Ectodermal cell (in vitro differentiated cells): ENCODE measurements around the gene SYT13.
"Not testable (repeated sequence)": the region's sequence is repeated elsewhere in the genome, so short reads cannot be mapped to it uniquely, and the experiment has no call there.

Source experiments
- H3K27ac ChIP-seq: 2 replicates; pipeline ENCODE4 v1.7.0; 2013; ENCODE audit warnings: mild to moderate bottlenecking, low read depth, low read length; ENCODE audit not compliant: insufficient read depth, poor library complexity, severe bottlenecking
- H3K27me3 ChIP-seq: 2 replicates; pipeline ENCODE4 v1.7.0; 2013; ENCODE audit warnings: mild to moderate bottlenecking, low read length; ENCODE audit not compliant: insufficient read depth, control insufficient read depth, poor library complexity, severe bottlenecking
- H3K36me3 ChIP-seq: one replicate; pipeline ENCODE4 v1.7.0; 2013; ENCODE audit warnings: low read length; ENCODE audit not compliant: control insufficient read depth, insufficient read depth
- H3K4me1 ChIP-seq: one replicate; pipeline ENCODE4 v1.7.0; 2013; ENCODE audit warnings: low read length; ENCODE audit not compliant: control insufficient read depth, insufficient read depth
- H3K4me3 ChIP-seq: 2 replicates; pipeline ENCODE4 v1.7.0; 2013; ENCODE audit warnings: low read depth, low read length, control low read depth; ENCODE audit not compliant: insufficient read depth
- H3K9me3 ChIP-seq: 2 replicates; pipeline ENCODE4 v1.7.0; 2013; ENCODE audit warnings: mild to moderate bottlenecking, low read length, moderate library complexity; ENCODE audit not compliant: control insufficient read depth
- WGBS, 2 experiments: methylation state at CpG; one replicate each; pipeline ENCODE4 v1.1.7; 2013; ENCODE audit warnings: missing lambda C conversion rate in 2 of 2; 5-methylcytosine and 5-hydroxymethylcytosine counted together

SYT13 gene

DNA sequence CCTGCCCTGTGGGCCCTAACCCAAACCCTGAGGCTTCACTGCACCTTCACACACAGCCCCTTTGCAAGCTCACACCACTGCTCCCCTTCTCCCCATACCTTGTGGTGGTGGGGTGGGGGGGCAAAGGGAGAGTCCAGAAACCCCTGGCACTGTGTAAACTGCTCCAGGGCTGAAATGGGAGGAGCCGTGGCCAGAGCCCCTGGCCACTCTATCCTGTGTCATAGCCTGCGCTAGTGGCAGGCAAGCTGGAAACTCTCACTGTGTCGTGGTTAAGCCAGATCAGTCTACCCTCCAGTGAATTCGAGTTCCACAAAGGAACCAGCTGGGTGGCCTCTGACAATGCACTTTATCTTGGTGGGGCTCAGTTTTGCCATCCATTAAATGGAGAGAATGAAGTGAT, 8.4 kb upstream of the SYT13 start:
- Histone ChIP-seq H3K27me3 (peaks cover 3% of the 10 kb centered on the region), H3K27ac (no peak overlapping the region), H3K9me3 (no peaks in the 10 kb centered on the region), H3K36me3 (no peaks in the 10 kb centered on the region), H3K4me3 (no peak overlapping the region), H3K4me1 (no peaks in the 10 kb centered on the region)
- 83 to 89% methylated on average over 4 of the region's 4 CpGs for WGBS, 2 experiments

- H3K9me3 ChIP-seq, H3K27ac ChIP-seq, H3K27me3 ChIP-seq, H3K36me3 ChIP-seq, H3K4me1 ChIP-seq, H3K4me3 ChIP-seq: not testable (repeated sequence)
- 38% methylated on average over 9 to 10 of the region's 11 CpGs for WGBS, 2 experiments
Observed at GRCh38 chr11:45293566-45294192, 7.5 kb upstream of the SYT13 start.

DNA sequence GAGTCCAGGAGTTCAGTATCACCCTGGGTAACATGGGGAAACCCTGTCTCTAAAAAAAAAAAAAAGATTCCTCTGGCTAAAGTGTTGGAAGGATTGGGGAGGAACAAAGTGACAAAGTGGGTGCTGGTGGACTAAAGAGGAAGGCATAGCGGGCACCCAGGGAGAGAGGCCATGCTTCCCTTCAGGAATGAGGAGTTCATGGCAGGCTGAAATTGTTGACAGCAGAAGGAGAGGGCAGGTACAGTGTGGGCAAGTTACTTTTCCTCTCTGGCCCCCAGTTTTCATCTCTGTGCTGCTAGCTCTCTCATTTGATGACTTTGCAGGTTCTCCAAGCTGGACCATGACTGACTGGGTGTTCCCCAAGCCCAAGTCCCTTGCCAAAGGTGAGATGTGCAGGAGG, 4.4 kb upstream of the SYT13 start:
- no peak overlapping the region for H3K27ac ChIP-seq
- 94 to 97% methylated on average over 1 of the region's 1 CpG for WGBS, 2 experiments
- H3K27me3 ChIP-seq: peaks cover 20% of the 10 kb centered on the region
- no peaks in the 10 kb centered on the region for H3K9me3 ChIP-seq
- H3K36me3 ChIP-seq: no peaks in the 10 kb centered on the region
- peaks cover under 1% of the 10 kb centered on the region for H3K4me1 ChIP-seq
- H3K4me3 ChIP-seq: no peak overlapping the region

DNA sequence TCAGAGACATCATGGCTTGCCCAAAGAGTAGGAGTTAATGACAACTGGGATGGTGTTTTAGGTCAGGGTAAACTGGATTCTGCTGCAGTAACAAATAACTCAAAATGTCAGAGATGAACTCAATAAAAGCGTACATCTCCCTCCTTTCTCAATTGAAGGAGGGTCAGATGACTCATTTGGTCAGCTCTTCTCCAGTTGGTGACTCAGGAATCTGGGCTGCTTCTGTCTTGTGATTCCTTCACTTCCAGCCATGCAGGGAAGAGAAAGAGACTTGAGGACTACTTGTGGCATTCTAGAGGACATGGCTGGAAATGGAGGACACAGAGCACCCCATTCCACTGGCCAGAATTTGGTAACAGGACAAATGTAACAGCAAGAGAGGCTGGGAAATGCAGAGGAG, 3.2 kb upstream of the SYT13 start:
- no peak overlapping the region for H3K27ac ChIP-seq
- 75 to 84% methylated on average over 1 of the region's 1 CpG for WGBS, 2 experiments
- no peaks in the 10 kb centered on the region for H3K9me3 ChIP-seq
- H3K36me3 ChIP-seq: no peaks in the 10 kb centered on the region
- H3K4me1 ChIP-seq: peaks cover 7% of the 10 kb centered on the region
- H3K4me3 ChIP-seq: no peak overlapping the region
- H3K27me3 ChIP-seq: peaks cover 32% of the 10 kb centered on the region

- Histone ChIP-seq H3K9me3 (no peaks in the 10 kb centered on the region), H3K4me1 (peaks cover 7% of the 10 kb centered on the region), H3K4me3 (no peak overlapping the region), H3K36me3 (no peaks in the 10 kb centered on the region), H3K27ac (no peak overlapping the region), H3K27me3 (peaks cover 38% of the 10 kb centered on the region)
- WGBS, 2 experiments: 91 to 93% methylated on average over 2 of the region's 2 CpGs
Observed at GRCh38 chr11:45288339-45288738, 2.2 kb upstream of the SYT13 start.

DNA sequence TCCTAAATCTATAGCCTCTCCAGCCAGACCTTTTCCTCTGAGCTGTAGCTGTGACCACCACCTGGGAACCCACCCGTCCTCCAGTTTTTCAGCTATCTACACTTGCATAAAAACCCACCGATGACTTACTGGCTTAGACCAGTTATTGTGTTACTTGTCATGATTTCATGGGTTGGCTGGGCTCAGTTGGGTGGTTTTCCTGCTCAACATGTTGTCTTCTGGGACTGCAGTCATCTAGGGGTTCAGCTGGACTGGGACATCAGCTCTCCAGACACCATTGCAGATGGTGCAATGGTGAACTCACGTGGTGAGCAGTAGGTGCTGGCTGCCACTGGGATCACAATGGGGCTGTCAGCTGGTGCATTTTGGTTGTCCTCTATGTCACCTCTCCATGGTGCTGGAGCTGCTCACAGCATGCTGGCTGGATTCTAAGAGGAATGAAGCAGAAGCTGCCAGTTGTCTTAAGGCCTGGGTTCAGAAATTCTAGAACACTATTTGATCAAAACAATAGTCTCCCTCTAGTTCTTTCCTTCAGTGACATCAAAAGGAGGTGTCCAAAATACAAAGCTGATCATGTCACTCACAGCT, 1.3 kb upstream of the SYT13 start:
- 60 to 67% methylated on average over 3 of the region's 3 CpGs for WGBS, 2 experiments
- H3K4me3 ChIP-seq: no peak overlapping the region
- H3K4me1 ChIP-seq: peaks cover 7% of the 10 kb centered on the region
- H3K27me3 ChIP-seq: peaks cover 38% of the 10 kb centered on the region
- no peaks in the 10 kb centered on the region for H3K9me3 ChIP-seq
- no peak overlapping the region for H3K27ac ChIP-seq
- H3K36me3 ChIP-seq: no peaks in the 10 kb centered on the region

DNA sequence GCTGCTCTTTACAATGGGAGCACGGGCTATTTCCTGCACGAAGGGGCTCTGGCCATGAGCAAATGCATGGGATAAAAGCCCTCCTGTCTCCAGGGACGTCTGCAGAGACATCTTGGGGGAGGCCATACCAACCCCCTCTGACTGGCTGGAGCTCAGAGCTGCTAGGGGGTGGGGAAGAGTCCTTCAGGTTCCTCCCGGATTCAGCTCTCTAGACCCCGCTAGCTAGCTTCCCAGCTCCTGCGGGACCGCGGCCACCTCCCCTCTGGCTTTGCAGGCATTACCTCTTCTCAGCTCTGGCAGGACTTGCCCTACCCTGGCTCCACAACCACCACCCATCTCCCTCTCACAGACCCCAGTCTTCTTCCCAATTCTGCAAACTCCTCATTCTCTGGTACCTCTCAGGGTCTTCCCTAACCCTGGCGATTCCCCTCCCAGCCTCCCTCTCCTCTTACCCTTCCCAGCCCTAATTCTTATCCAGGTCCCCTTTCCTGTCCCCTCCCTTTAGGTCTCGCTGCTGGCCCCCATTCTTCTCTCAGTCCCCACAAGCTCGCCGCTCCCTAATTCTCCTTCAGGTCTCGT, 802 bp downstream of the SYT13 start:
- Histone ChIP-seq H3K4me3 (peak overlapping the region; percentile 65), H3K27me3 (peaks cover 38% of the 10 kb centered on the region), H3K36me3 (no peaks in the 10 kb centered on the region), H3K9me3 (no peaks in the 10 kb centered on the region), H3K27ac (no peak overlapping the region), H3K4me1 (peaks cover 9% of the 10 kb centered on the region)
- WGBS, 2 experiments: 6 to 8% methylated on average over 13 of the region's 13 CpGs

DNA sequence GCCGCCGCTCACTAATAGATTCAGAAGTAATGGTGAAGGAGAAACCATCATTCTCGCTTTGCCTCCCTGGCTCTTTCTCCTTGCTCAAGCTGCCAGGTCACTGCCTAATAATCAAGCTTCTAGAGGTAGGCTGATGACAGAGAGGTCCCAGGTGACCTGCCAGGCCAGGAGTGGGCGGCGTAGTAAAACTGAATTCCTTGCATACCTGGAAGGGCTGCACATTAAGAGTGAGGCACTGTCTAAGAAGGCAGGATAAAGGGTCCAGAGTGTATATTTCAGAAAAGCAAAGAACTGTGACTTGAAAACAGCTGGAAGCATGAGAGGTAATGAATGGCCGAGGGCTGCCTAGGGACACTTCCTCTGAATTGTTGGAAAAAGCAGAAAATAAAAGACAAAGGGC, 4.1 kb downstream of the SYT13 start:
- 87 to 89% methylated on average over 6 of the region's 6 CpGs for WGBS, 2 experiments
- Histone ChIP-seq H3K27me3 (peaks cover 32% of the 10 kb centered on the region), H3K36me3 (no peaks in the 10 kb centered on the region), H3K27ac (no peak overlapping the region), H3K4me1 (peaks cover 9% of the 10 kb centered on the region), H3K9me3 (peaks cover 4% of the 10 kb centered on the region), H3K4me3 (no peak overlapping the region)

DNA sequence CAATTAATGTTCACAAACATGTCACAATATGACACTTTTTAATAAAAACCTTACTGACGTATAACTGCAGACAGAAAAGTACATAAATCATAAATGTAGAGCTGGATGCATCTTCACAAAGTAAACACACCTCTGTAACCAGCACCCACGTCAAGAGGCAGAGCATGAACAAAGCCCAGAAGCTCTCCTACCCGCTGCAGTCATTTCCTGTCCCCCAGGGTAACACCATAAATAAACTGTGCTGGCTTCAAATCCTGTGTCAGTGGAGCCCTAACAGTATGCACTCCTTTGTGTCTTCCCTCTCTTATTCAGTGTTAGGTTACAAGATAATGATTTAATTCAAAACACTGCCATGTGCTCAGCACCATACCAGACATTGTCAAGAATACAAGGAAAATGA, 5.7 kb downstream of the SYT13 start:
- peaks cover 7% of the 10 kb centered on the region for H3K4me1 ChIP-seq
- no peak overlapping the region for H3K27ac ChIP-seq
- 86 to 94% methylated on average over 3 of the region's 3 CpGs for WGBS, 2 experiments
- H3K27me3 ChIP-seq: peaks cover 16% of the 10 kb centered on the region
- no peak overlapping the region for H3K4me3 ChIP-seq
- no peaks in the 10 kb centered on the region for H3K36me3 ChIP-seq
- peaks cover 4% of the 10 kb centered on the region for H3K9me3 ChIP-seq

- H3K27ac ChIP-seq: no peak overlapping the region
- H3K4me1 ChIP-seq: peaks cover 3% of the 10 kb centered on the region
- H3K9me3 ChIP-seq: peaks cover 4% of the 10 kb centered on the region
- no peaks in the 10 kb centered on the region for H3K36me3 ChIP-seq
- WGBS, 2 experiments: 91 to 94% methylated on average over 2 of the region's 2 CpGs
- peaks cover 8% of the 10 kb centered on the region for H3K27me3 ChIP-seq
- H3K4me3 ChIP-seq: no peak overlapping the region
Observed at GRCh38 chr11:45279645-45280044, 6.5 kb downstream of the SYT13 start.
